Measurements from ENCODE around the gene FAM89B.
A peak's percentile ranks its signal among the peaks of the same experiment; 100 is the strongest.

Gene FAM89B

GRCh38 chr11:65575568-65576231 is 3.4 kb downstream of the FAM89B start, which contains the start of gene EHBP1L1:
EHBP1L1 (plus strand) TSS chr11:65576053; CDS start chr11:65576303, 250 bp downstream.
- DNase-seq, result peak; percentile 82

- DNase-seq, result no peak
Measured at GRCh38 chr11:65576232-65576866, 4.0 kb downstream of the FAM89B start.

DNA sequence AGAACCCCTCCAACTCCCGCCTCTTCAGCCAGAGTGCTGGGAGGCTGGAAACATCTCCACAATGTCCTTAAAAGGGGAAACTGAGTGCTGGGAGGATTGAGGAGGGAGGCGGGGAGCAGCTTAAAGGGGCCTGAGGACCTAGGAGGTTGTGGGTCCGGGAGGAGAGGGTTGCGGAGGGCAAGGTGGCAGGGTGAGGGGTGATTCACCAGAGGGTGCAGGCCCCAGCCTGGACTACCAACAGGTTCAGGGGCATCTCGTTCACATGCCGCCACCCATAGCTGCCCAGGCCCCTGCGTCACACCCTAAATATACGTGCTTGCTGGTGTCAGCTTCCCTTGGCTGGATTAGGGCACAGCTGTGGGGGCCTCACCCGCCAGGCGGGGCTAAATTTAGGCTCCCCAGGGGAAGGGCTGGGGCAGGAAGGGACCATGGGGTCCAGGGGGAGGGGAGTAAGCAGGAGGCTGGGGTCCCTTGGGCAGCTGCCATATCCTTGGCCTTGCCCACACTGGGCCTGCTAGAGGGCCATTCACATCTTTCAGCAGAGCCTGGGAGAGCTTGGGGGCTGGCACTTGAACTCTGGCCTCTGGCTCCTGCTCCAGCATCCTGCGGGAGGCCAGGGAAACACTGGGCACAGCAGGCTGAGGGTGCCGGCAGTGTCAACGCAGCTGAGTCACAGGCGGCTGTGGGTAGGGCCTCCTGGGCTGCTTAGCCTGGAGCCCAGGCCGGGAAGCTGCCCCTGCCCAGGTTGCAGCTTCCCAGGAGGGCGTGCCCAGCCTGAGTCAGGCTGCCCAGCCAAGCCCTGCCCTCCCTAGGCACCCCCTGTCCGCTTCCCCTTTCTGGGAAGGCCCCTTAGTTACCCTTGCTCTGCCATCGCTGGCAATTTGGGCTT is 4.8 kb downstream of the FAM89B start:
- DNase-seq, result no peak

- DNase-seq, result no peak
Measured at GRCh38 chr11:65577756-65578109, 5.4 kb downstream of the FAM89B start.

DNA sequence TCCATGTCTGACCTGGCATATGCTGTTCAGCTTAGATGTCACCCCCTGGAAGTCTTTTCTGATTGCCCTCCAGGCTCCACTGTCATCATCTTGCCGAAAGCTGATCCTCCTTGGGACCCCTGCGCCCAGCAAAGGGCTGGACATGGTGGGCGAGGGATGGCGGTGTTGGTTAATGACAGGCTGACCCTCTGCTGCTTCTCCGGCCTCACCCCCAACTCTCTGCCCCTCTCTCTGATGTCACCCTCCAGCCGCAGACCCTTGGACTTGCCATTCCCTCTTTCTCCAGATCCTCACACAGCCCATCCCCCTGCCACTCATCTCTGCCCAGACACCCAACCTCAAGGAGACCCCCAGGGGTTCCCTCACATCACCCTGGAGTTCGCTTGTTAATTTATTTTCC is 5.8 kb downstream of the FAM89B start:
- no peak for DNase-seq

DNA sequence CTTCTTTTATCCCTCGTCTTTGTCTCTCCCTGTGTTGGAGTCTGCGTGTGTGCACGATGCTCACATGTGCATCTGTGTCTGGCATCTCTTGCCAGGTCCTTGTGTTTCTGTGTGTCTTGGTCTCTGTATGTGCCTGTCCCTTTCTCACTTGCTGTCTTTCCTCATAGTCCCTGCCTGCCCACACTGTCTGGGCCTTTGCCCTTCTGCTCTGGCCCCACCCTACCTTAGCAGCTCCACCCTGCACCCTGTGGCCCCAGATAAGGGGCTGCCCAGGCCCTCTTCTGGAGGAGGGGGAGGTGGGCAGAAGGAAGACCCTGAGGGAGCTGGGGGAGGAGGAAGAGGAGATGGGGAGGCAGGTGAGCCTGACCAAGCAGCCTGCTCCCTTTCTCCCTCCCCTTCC is 6.3 kb downstream of the FAM89B start:
- no peak for DNase-seq

DNA sequence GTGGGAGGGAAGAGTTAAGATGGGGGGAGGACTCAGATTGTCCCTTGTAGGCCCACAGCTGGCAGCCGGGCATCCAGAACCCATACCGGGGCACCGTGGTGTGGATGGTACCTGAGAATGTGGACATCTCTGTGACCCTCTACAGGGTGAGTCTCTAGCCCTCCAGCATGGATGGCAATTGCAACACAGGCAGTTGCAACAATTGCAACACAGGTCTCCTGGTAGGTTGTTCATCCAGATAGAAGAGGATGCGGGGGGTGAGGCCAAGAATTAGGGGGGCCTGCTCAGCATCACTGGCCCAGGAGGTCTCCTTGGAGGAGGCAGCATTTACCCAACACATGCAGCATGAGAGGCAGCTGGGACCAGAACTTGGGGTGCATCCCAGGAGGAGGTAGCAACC is 7.0 kb downstream of the FAM89B start:
- no peak for DNase-seq

- no peak for DNase-seq
Measured at GRCh38 chr11:65580031-65580692, 7.8 kb downstream of the FAM89B start.

GRCh38 chr11:65580756-65581155 is 8.4 kb downstream of the FAM89B start:
- DNase-seq, result no peak

DNA sequence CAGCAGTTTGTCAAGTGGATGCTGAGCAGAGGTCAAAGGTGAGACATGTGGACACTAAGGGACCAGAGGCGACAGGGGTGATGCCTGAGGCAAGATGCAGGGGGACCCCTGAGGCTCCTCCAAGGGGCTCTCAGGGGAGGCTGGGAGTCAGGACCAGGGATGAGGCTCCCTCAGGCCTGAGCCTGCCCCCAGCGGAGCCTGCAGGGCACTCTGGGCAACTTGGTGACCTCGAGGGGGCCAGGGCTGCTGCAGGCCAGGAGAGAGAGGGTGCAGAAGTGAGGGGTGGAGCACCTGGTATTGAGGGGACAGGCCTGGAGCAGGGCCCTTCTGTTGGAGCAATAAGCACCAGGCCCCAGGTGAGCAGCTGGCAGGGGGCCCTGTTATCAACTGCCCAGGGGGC is 9.6 kb downstream of the FAM89B start:
- no peak for DNase-seq

- no peak for DNase-seq
Measured at GRCh38 chr11:65583589-65583988, 11.3 kb downstream of the FAM89B start.

DNA sequence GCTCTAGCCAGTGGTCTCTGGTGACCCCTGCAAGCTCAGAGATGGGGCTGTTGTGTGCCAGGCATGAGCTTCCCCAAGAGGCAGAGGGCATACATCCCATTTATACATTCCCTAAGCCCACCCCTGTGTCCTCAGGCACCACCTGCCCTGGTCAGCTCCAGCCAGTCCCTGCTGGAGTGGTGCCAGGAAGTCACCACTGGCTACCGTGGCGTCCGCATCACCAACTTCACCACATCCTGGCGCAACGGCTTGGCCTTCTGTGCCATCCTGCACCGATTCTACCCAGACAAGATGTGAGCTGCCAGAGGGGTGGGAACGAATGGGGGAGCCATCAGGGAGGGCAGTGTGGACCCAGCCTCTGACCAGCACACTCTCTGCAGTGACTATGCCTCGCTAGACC is 11.8 kb downstream of the FAM89B start:
- no peak for DNase-seq

GRCh38 chr11:65584723-65585171 is 12.4 kb downstream of the FAM89B start:
- no peak for DNase-seq

DNA sequence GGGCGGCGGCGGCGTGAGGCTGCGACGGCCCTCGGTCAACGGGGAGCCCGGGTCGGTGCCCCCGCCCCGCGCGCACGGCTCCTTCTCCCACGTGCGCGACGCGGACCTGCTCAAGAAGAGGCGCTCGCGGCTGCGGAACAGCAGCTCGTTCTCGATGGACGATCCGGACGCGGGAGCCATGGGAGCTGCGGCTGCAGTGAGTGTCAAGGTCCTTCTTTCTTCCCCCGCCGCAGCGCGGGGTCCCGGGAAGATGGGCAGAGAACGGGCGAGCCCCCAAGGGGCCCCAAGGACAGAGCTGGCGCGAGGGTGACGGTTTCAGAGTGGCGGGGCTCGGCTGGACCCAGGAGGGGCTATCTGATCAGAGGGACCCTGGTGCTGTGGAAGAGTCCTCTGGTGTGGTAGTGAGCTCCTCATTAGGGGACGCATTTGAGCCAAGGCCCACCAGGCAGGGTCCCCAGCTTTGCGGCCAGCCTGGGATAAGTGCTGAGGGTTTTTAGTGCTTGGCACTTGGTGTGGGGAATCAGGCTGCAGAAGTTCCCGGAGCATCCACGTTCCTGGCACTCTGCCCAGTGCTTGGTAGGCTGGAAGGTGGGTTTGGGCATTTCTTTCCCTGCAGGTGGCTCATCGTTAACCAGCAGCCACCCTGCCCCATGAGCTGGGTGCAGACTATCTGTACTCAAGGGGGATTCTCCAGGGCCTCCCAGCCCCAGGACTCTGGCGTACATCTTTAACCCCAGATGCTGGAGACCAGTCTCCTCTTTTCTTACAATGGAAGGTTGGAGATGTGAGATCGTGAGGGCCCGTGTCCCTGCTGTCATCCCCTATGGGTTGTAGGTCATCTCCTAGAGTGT is 13.3 kb downstream of the FAM89B start:
- DNase-seq, result no peak

GRCh38 chr11:65586247-65586630 is 13.9 kb downstream of the FAM89B start:
- DNase-seq, result no peak

- no peak for DNase-seq
Measured at GRCh38 chr11:65586676-65587075, 14.3 kb downstream of the FAM89B start.

GRCh38 chr11:65588199-65589054 is 16.1 kb downstream of the FAM89B start:
- peak; percentile 75 for DNase-seq

DNA sequence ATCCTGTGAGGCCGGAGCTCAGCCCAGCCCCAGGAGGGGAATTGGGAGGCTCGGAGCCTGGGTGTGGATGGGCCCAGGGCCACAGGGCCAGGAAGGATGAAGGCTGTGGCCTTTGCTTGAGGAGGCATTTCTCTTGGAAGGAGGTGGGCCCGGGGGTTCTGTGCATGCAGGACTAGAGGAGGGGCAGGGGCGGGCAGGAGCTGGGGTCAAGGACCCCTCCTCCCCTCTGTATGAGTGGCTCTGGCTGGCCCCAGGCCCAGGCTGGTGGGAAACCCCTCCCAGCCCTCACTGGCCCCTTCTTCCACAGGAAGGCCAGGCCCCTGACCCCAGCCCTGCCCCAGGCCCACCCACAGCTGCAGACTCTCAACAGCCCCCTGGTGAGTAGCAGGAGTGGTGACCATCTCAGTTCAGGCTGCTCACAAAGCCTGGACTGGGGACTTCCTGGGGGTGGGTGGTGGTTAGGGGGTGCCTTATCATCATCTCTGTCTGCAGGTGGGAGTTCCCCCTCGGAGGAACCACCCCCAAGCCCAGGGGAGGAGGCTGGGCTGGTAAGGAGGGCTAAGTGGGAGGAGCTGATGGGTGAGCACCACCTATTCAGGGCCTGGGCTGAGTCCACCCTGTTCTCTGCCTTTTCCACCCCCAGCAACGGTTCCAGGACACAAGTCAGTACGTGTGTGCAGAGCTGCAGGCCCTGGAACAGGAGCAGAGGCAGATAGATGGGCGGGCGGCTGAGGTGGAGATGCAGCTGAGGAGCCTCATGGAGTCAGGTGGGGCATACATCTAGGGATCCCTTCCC is 17.3 kb downstream of the FAM89B start:
- no peak for DNase-seq

- no peak for DNase-seq
Measured at GRCh38 chr11:65590240-65590738, 18.0 kb downstream of the FAM89B start.

Data from activated T-cell treated with anti-CD3 and anti-CD28 coated beads, Interleukin-2, amount 50 U/mL, for 1 hour (primary cell).